IMR-90 (cell line): ENCODE data around the gene HSPB1. TPM values are rescaled to one million over a fixed set of nuclear protein-coding genes. Genes with fewer than 3 reads are reported as not detected.

Source experiments
- ATAC-seq: fragments of 200-7000 bp; cut with Tn5 transposase; 2 replicates; pipeline ENCODE4 v1.9.1; 2020; ENCODE audit warnings: low read depth, mild to moderate bottlenecking, moderate library complexity
- BruUV-seq: library from RNA; stranded (reverse); fragments of 400-500 nt; replicated peaks from 2 replicates; lab custom pipeline; 2021; lab: Mats Ljungman, UMichigan
- CTCF ChIA-PET: fragments of 300-600 bp; formaldehyde crosslinking; extraction: SDS; loops from one replicate; lab custom pipeline; 2021; ENCODE audit warnings: antibody characterized with exemption; lab: Yijun Ruan, JAX
- POLR2A ChIA-PET: fragments of 300-600 bp; sonication (Branson Sonifier 250); formaldehyde crosslinking; loops from one replicate; lab custom pipeline; 2022; ENCODE audit warnings: antibody characterized with exemption; ENCODE audit not compliant: unreplicated experiment; lab: Charles Lee
- DNase-seq: peaks from one replicate; pipeline ENCODE4 v3.0.0; 2013
- H2AFZ ChIP-seq: replicated peaks from 2 replicates; pipeline ENCODE3; 2013; ENCODE audit warnings: low read length, mild to moderate bottlenecking; ENCODE audit not compliant: poor library complexity
- H2AK5ac ChIP-seq: 2 replicates; pipeline ENCODE4 v1.6.1; 2013; ENCODE audit warnings: low read depth, low read length, inconsistent platforms
- H2AK9ac ChIP-seq: replicated peaks from 2 replicates; pipeline ENCODE3; 2013; ENCODE audit warnings: mild to moderate bottlenecking, low read depth, low read length, moderate library complexity; ENCODE audit not compliant: poor library complexity
- H2BK120ac ChIP-seq: 2 replicates; pipeline ENCODE4 v1.6.1; 2013; ENCODE audit warnings: low read depth, low read length, inconsistent platforms
- H2BK15ac ChIP-seq: 3 replicates; pipeline ENCODE4 v1.6.1; 2013; ENCODE audit warnings: low read depth, low read length, inconsistent platforms
- H2BK20ac ChIP-seq: 2 replicates; pipeline ENCODE4 v1.6.1; 2013; ENCODE audit warnings: low read depth, mild to moderate bottlenecking, inconsistent platforms, low read length, moderate library complexity
- H2BK5ac ChIP-seq: 2 replicates; pipeline ENCODE4 v1.6.1; 2013; ENCODE audit warnings: mild to moderate bottlenecking, low read depth, low read length, inconsistent platforms; ENCODE audit not compliant: poor library complexity, severe bottlenecking
- H3K14ac ChIP-seq: replicated peaks from 2 replicates; pipeline ENCODE4 v1.6.1; 2013; ENCODE audit warnings: low read depth, low read length, inconsistent platforms
- H3K18ac ChIP-seq: 2 replicates; pipeline ENCODE4 v1.6.1; 2013; ENCODE audit warnings: low read depth, low read length, control low read depth
- H3K23ac ChIP-seq: 2 replicates; pipeline ENCODE4 v1.6.1; 2013; ENCODE audit warnings: low read depth, low read length, inconsistent platforms
- H3K27ac ChIP-seq: 2 replicates; pipeline ENCODE4 v1.5.1; 2013; ENCODE audit warnings: mild to moderate bottlenecking, control low read depth, low read length; ENCODE audit not compliant: insufficient read depth
- H3K27me3 ChIP-seq: 2 replicates; pipeline ENCODE4 v1.6.1; 2013; ENCODE audit warnings: low read length; ENCODE audit not compliant: control insufficient read depth, insufficient read depth
- H3K36me3 ChIP-seq: 2 replicates; pipeline ENCODE4 v1.6.1; 2013; ENCODE audit warnings: low read length, mixed read lengths; ENCODE audit not compliant: control insufficient read depth, insufficient read depth
- H3K4ac ChIP-seq: 2 replicates; pipeline ENCODE4 v1.6.1; 2013; ENCODE audit warnings: low read depth, low read length, inconsistent platforms
- H3K4me1 ChIP-seq: 2 replicates; pipeline ENCODE4 v1.6.1; 2013; ENCODE audit warnings: low read length, mixed read lengths; ENCODE audit not compliant: control insufficient read depth, insufficient read depth
- H3K4me2 ChIP-seq: 2 replicates; pipeline ENCODE4 v1.6.1; 2013; ENCODE audit warnings: low read depth, mild to moderate bottlenecking, control low read depth, low read length, moderate library complexity
- H3K4me3 ChIP-seq: 2 replicates; pipeline ENCODE4 v1.5.1; 2013; ENCODE audit warnings: low read depth, mild to moderate bottlenecking, control low read depth, low read length, moderate library complexity; ENCODE audit not compliant: insufficient read depth
- H3K56ac ChIP-seq: 2 replicates; pipeline ENCODE4 v1.6.1; 2013; ENCODE audit warnings: low read length, inconsistent platforms; ENCODE audit not compliant: insufficient read depth; ENCODE audit errors: extremely low read depth
- H3K79me1 ChIP-seq, 2 experiments: 2 replicates each; pipeline ENCODE4 v1.6.1; 2013; ENCODE audit warnings: low read length in 2 of 2, inconsistent platforms in 1 of 2, low read depth in 1 of 2
- H3K9ac ChIP-seq: 2 replicates; pipeline ENCODE4 v1.6.1; 2013; ENCODE audit warnings: low read depth, low read length, control low read depth
- H3K9me1 ChIP-seq: 2 replicates; pipeline ENCODE4 v1.6.1; 2013; ENCODE audit warnings: low read length, inconsistent platforms; ENCODE audit not compliant: insufficient read depth
- H3K9me3 ChIP-seq: 2 replicates; pipeline ENCODE4 v1.6.1; 2013; ENCODE audit warnings: low read length; ENCODE audit not compliant: control insufficient read depth, insufficient read depth
- H4K20me1 ChIP-seq: 2 replicates; pipeline ENCODE4 v1.6.1; 2013; ENCODE audit warnings: low read length, inconsistent platforms; ENCODE audit not compliant: insufficient read depth
- H4K5ac ChIP-seq: 2 replicates; pipeline ENCODE4 v1.6.1; 2013; ENCODE audit warnings: mild to moderate bottlenecking, low read depth, low read length, control low read depth
- H4K8ac ChIP-seq, 2 experiments: 2 replicates each; pipeline ENCODE4 v1.6.1; 2013; ENCODE audit warnings: low read depth in 2 of 2, low read length in 2 of 2, control low read depth in 1 of 2, inconsistent platforms in 1 of 2
- H4K91ac ChIP-seq: 2 replicates; pipeline ENCODE4 v1.6.1; 2013; ENCODE audit warnings: low read depth, low read length, inconsistent platforms; ENCODE audit not compliant: insufficient read depth
- BHLHE40 ChIP-seq: fragments of 150-350 bp; IDR thresholded peaks from 2 replicates; pipeline ENCODE4 v1.6.1; 2016; ENCODE audit warnings: mild to moderate bottlenecking, low read depth, low read length
- CEBPB ChIP-seq: IDR thresholded peaks from 2 replicates; pipeline ENCODE4 v1.6.1; 2012; ENCODE audit warnings: low read depth, low read length, improper control_type of control experiment
- CHD1 ChIP-seq: IDR thresholded peaks from 2 replicates; pipeline ENCODE4 v1.6.1; 2012; ENCODE audit warnings: low read depth, low read length, improper control_type of control experiment
- FOS ChIP-seq: fragments of 150-350 bp; IDR thresholded peaks from 2 replicates; pipeline ENCODE4 v1.6.1; 2016; ENCODE audit warnings: low read depth, low read length
- MAFK ChIP-seq: IDR thresholded peaks from 2 replicates; pipeline ENCODE4 v1.6.1; 2012; ENCODE audit warnings: low read depth, low read length, improper control_type of control experiment
- MAZ ChIP-seq: IDR thresholded peaks from 2 replicates; pipeline ENCODE4 v1.6.1; 2012; ENCODE audit warnings: low read depth, mild to moderate bottlenecking, low read length, improper control_type of control experiment, moderate library complexity, borderline replicate concordance
- MXI1 ChIP-seq: IDR thresholded peaks from 2 replicates; pipeline ENCODE4 v1.6.1; 2012; ENCODE audit warnings: low read depth, mild to moderate bottlenecking, low read length, moderate library complexity, borderline replicate concordance
- NFE2L2 ChIP-seq: fragments of 150-350 bp; IDR thresholded peaks from 2 replicates; pipeline ENCODE4 v1.6.1; 2016; ENCODE audit warnings: low read depth, mild to moderate bottlenecking, low read length
- POLR2A ChIP-seq: IDR thresholded peaks from 2 replicates; pipeline ENCODE4 v1.6.1; 2012; ENCODE audit warnings: mild to moderate bottlenecking, low read depth, low read length
- RAD21 ChIP-seq: IDR thresholded peaks from 2 replicates; pipeline ENCODE4 v1.6.1; 2012; ENCODE audit warnings: low read length, improper control_type of control experiment
- RCOR1 ChIP-seq: IDR thresholded peaks from 2 replicates; pipeline ENCODE4 v1.6.1; 2012; ENCODE audit warnings: mild to moderate bottlenecking, low read length, improper control_type of control experiment; ENCODE audit not compliant: insufficient replicate concordance
- RFX5 ChIP-seq: IDR thresholded peaks from 2 replicates; pipeline ENCODE4 v1.8.0; 2012; ENCODE audit warnings: low read depth, mild to moderate bottlenecking, low read length, moderate library complexity
- SMC3 ChIP-seq: fragments of 150-350 bp; IDR thresholded peaks from 2 replicates; pipeline ENCODE4 v1.6.1; 2016; ENCODE audit warnings: low read depth, mild to moderate bottlenecking, antibody characterized with exemption, low read length, moderate library complexity
- WGBS, 2 experiments: methylation state at CpG; one replicate each; pipeline versions ENCODE4 v1.1.5 to v1.1.7; 2013; ENCODE audit warnings: missing lambda C conversion rate in 2 of 2; ENCODE audit not compliant: insufficient read length in 1 of 2; ENCODE audit errors: extremely low coverage in 2 of 2; 5-methylcytosine and 5-hydroxymethylcytosine counted together
- dilution Hi-C: fragments of 300-500 bp; cut with HindIII; formaldehyde crosslinking; loops from one replicate; pipeline ENCODE4 v1.14.3; 2018; ENCODE audit warnings: low sequenced_read_pairs; ENCODE audit not compliant: unreplicated experiment
- in situ Hi-C: fragments of 300-500 bp; cut with MboI; formaldehyde crosslinking; loops from 3 replicates; pipeline ENCODE4 v1.14.3; 2019; ENCODE audit warnings: low sequenced_read_pairs, inconsistent platforms, mixed read lengths
- intact Hi-C: fragments of 100-400 bp; cut with micrococcal nuclease; formaldehyde crosslinking; loops from 2 replicates; pipeline ENCODE4 v1.10.0; 2022
- polyA plus RNA-seq, 3 experiments: library from polyadenylated mRNA; depleted of rRNA; stranded (reverse); fragments of >200 nt; gene quantifications; 2 replicates each; pipeline ENCODE4 v1.2.3, GENCODE V29; 2012; ENCODE audit warnings: low replicate concordance in 1 of 3
- total RNA-seq: library from RNA; depleted of rRNA; stranded (reverse); fragments of >200 nt; gene quantifications from 2 replicates; pipeline ENCODE4 v1.2.3, GENCODE V29; 2012
- TF ChIP-seq, protein P1 (sequence below): fragments of 150-350 bp; IDR thresholded peaks from 2 replicates; pipeline ENCODE4 v1.6.1; 2017; ENCODE audit warnings: mild to moderate bottlenecking, antibody characterized with exemption, low read length, low read depth
- TF ChIP-seq, protein P2 (sequence below): conservative IDR thresholded peaks from 2 replicates; pipeline ENCODE4 v1.5.1; 2012; ENCODE audit warnings: mild to moderate bottlenecking, low read depth, low read length, improper control_type of control experiment
- TF ChIP-seq, protein P3 (sequence below): fragments of 150-350 bp; IDR thresholded peaks from 2 replicates; pipeline ENCODE4 v1.6.1; 2016; ENCODE audit warnings: low read depth, mild to moderate bottlenecking, low read length, moderate library complexity, borderline replicate concordance

HSPB1 gene
- total and polyA plus RNA-seq, 2 of the 4 experiments (the other 2 are of a cell fraction): 33.2 to 1,363 TPM

DNA sequence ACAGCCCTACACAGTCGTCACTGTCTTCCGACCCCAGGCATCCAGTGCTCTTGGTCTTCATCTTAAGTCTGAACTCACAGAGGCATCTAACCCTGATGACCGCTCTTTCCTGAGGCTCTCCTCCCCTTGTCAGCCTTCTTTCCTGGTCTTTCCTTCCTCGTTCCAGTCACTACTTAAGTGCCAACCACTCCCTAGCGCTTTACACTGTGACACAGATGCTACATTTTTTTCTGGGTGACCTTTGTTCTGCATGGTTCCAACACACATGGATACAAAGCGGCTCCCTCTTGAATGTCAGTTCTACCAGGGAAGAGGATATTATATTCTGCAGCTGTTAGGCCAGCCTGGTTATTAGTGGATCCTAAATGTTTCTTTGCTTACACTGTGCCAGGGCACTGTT is 43.6 kb downstream of the HSPB1 start:
- no TSS peak for BruUV-seq
- dilution Hi-C loops: no loop called here
- no peak overlapping the region for H3K18ac ChIP-seq
- no peak overlapping the region for H3K4ac ChIP-seq
- no peak overlapping the region for H2BK5ac ChIP-seq
- no peak overlapping the region for H3K4me3 ChIP-seq
- CTCF ChIA-PET: no interaction called here
- TF ChIP-seq, protein P1, sequence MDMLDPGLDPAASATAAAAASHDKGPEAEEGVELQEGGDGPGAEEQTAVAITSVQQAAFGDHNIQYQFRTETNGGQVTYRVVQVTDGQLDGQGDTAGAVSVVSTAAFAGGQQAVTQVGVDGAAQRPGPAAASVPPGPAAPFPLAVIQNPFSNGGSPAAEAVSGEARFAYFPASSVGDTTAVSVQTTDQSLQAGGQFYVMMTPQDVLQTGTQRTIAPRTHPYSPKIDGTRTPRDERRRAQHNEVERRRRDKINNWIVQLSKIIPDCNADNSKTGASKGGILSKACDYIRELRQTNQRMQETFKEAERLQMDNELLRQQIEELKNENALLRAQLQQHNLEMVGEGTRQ: no peak
- TF ChIP-seq BHLHE40: no peak
- TF ChIP-seq MAFK: no peak
- no peak for TF ChIP-seq RAD21
- TF ChIP-seq MAZ: no peak
- TF ChIP-seq RCOR1: no peak
- no peak for TF ChIP-seq POLR2A
- TF ChIP-seq SMC3: no peak
- TF ChIP-seq RFX5: no peak
- TF ChIP-seq CHD1: no peak
- TF ChIP-seq CEBPB: no peak
- TF ChIP-seq FOS: no peak
- TF ChIP-seq MXI1: no peak
- TF ChIP-seq, protein P2, sequence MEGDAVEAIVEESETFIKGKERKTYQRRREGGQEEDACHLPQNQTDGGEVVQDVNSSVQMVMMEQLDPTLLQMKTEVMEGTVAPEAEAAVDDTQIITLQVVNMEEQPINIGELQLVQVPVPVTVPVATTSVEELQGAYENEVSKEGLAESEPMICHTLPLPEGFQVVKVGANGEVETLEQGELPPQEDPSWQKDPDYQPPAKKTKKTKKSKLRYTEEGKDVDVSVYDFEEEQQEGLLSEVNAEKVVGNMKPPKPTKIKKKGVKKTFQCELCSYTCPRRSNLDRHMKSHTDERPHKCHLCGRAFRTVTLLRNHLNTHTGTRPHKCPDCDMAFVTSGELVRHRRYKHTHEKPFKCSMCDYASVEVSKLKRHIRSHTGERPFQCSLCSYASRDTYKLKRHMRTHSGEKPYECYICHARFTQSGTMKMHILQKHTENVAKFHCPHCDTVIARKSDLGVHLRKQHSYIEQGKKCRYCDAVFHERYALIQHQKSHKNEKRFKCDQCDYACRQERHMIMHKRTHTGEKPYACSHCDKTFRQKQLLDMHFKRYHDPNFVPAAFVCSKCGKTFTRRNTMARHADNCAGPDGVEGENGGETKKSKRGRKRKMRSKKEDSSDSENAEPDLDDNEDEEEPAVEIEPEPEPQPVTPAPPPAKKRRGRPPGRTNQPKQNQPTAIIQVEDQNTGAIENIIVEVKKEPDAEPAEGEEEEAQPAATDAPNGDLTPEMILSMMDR: no peak
- TF ChIP-seq, protein P3, sequence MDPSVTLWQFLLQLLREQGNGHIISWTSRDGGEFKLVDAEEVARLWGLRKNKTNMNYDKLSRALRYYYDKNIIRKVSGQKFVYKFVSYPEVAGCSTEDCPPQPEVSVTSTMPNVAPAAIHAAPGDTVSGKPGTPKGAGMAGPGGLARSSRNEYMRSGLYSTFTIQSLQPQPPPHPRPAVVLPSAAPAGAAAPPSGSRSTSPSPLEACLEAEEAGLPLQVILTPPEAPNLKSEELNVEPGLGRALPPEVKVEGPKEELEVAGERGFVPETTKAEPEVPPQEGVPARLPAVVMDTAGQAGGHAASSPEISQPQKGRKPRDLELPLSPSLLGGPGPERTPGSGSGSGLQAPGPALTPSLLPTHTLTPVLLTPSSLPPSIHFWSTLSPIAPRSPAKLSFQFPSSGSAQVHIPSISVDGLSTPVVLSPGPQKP: no peak
- no peak for TF ChIP-seq NFE2L2
- 87% methylated on average over 3 of the region's 6 CpGs; no CpG with 5 or more reads in 1 of the 2 experiments for WGBS, 2 experiments
- H4K20me1 ChIP-seq: peaks cover 98% of the 10 kb centered on the region
- intact Hi-C loops: no loop called here
- H3K23ac ChIP-seq: no peak overlapping the region
- H3K14ac ChIP-seq: no peak overlapping the region
- H3K27ac ChIP-seq: no peak overlapping the region
- H2AK5ac ChIP-seq: no peak overlapping the region
- no peak overlapping the region for H3K4me2 ChIP-seq
- H3K9me3 ChIP-seq: no peaks in the 10 kb centered on the region
- in situ Hi-C loops: no loop called here
- POLR2A ChIA-PET: no interaction called here
- H2AFZ ChIP-seq: no peak overlapping the region
- no peak for ATAC-seq
- H3K79me1 ChIP-seq: peaks cover 20 to 72% of the 10 kb centered on the region in 2 experiments
- H3K9me1 ChIP-seq: peaks cover 29% of the 10 kb centered on the region
- peaks cover 60% of the 10 kb centered on the region for H3K36me3 ChIP-seq
- H4K91ac ChIP-seq: no peak overlapping the region
- DNase-seq: no peak
- H2BK20ac ChIP-seq: no peak overlapping the region
- no peak overlapping the region for H2BK15ac ChIP-seq
- no peak overlapping the region for H4K8ac ChIP-seq
- no peak overlapping the region for H3K9ac ChIP-seq
- no peak overlapping the region for H2AK9ac ChIP-seq
- H3K27me3 ChIP-seq: no peaks in the 10 kb centered on the region
- H2BK120ac ChIP-seq: no peak overlapping the region
- no peak overlapping the region for H4K5ac ChIP-seq
- no peak overlapping the region for H3K56ac ChIP-seq
- H3K4me1 ChIP-seq: peaks cover 11% of the 10 kb centered on the region
